Measurements from ENCODE around the gene RUNX2.

DNA sequence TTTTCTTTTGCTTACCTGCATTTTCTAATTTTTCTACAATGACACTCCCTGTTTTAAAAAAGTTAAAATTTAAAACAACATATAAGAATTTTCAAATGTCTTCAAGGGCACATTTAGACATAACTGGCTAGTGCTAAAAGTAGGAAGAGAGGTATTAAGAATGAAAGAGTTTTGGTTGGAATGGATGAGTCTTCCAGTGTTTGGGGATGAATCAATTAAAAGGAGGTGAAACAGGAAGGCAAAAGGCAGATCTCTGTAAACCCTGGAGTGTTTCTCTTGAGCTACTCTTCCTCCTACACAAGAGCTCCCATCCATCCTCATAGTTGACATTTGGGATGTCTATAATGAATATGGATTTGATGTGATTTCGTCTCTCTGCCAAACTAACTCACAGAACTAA is 288.1 kb downstream of the RUNX2 start:
- no peak for TF ChIP-seq EZH2 (IDR thresholded peaks at IDR 0.05; ENCODE audit: insufficient read depth, poor library complexity, severe bottlenecking)
- no peak for TF ChIP-seq EZH2phosphoT487 (IDR thresholded peaks at IDR 0.05; ENCODE audit: insufficient read depth, low read depth)
